ENCODE data around the gene FUT8.
"Not testable (repeated sequence)": the region's sequence is repeated elsewhere in the genome, so short reads cannot be mapped to it uniquely, and the experiment has no call there.

Gene FUT8

GRCh38 chr14:65423982-65424381 is 11.5 kb downstream of the FUT8 start:
- no peaks in the 10 kb centered on the region for H3K36me3 ChIP-seq (ENCODE audit: insufficient read depth, low read length)
- H3K4me3 ChIP-seq (ENCODE audit: low read length, poor library complexity, severe bottlenecking): no peak overlapping the region
- H3K9me2 ChIP-seq (replicated peaks; ENCODE audit: low read depth, low read length): no peaks in the 10 kb centered on the region
- no peaks in the 10 kb centered on the region for H3K27me3 ChIP-seq (ENCODE audit: insufficient read depth, low read length, poor library complexity, severe bottlenecking)
- peaks cover 16% of the 10 kb centered on the region for H4K20me1 ChIP-seq (ENCODE audit: insufficient read depth, low read length, poor library complexity, severe bottlenecking)
- H3K79me2 ChIP-seq (ENCODE audit: insufficient read depth, low read length): peaks cover 89% of the 10 kb centered on the region
- no peaks in the 10 kb centered on the region for H3K9me3 ChIP-seq (ENCODE audit: insufficient read depth, low read depth, low read length)
- H3K4me2 ChIP-seq (ENCODE audit: low read depth, low read length, poor library complexity, severe bottlenecking): no peak overlapping the region
- H3K9ac ChIP-seq (ENCODE audit: low read depth, low read length, poor library complexity, severe bottlenecking): no peak overlapping the region
- H3F3A ChIP-seq (ENCODE audit: low read depth): no peaks in the 10 kb centered on the region
- peaks cover 7% of the 10 kb centered on the region for H3K4me1 ChIP-seq (ENCODE audit: insufficient read depth, low read length, poor library complexity, severe bottlenecking)
- no peak for TF ChIP-seq EZH2phosphoT487 (IDR thresholded peaks at IDR 0.05; ENCODE audit: borderline replicate concordance)
- TF ChIP-seq CTCF (conservative IDR thresholded peaks at IDR 0.05; ENCODE audit: low read length): no peak
- H2AFZ ChIP-seq (ENCODE audit: low read length): no peak overlapping the region

- Histone ChIP-seq H3K27me3 (ENCODE audit: insufficient read depth, low read length, poor library complexity, severe bottlenecking) (no peaks in the 10 kb centered on the region), H3F3A (ENCODE audit: low read depth) (no peaks in the 10 kb centered on the region), H3K4me1 (ENCODE audit: insufficient read depth, low read length, poor library complexity, severe bottlenecking) (peaks cover 3% of the 10 kb centered on the region), H4K20me1 (ENCODE audit: insufficient read depth, low read length, poor library complexity, severe bottlenecking) (peaks cover 16% of the 10 kb centered on the region), H3K4me3 (ENCODE audit: low read length, poor library complexity, severe bottlenecking) (no peak overlapping the region), H3K79me2 (ENCODE audit: insufficient read depth, low read length) (peaks cover 89% of the 10 kb centered on the region), H3K9ac (ENCODE audit: low read depth, low read length, poor library complexity, severe bottlenecking) (no peak overlapping the region), H3K36me3 (ENCODE audit: insufficient read depth, low read length) (no peaks in the 10 kb centered on the region), H3K4me2 (ENCODE audit: low read depth, low read length, poor library complexity, severe bottlenecking) (no peak overlapping the region), H2AFZ (ENCODE audit: low read length) (no peak overlapping the region), H3K9me3 (ENCODE audit: insufficient read depth, low read depth, low read length) (no peaks in the 10 kb centered on the region), H3K9me2 (replicated peaks; ENCODE audit: low read depth, low read length) (no peaks in the 10 kb centered on the region)
- TF ChIP-seq EZH2phosphoT487 (IDR thresholded peaks at IDR 0.05; ENCODE audit: borderline replicate concordance) (no peak), CTCF (conservative IDR thresholded peaks at IDR 0.05; ENCODE audit: low read length) (no peak)
These were observed 12.0 kb downstream of the FUT8 start for GRCh38 chr14:65424531-65424930.

- Histone ChIP-seq H3K27me3 (ENCODE audit: insufficient read depth, low read length, poor library complexity, severe bottlenecking) (no peaks in the 10 kb centered on the region), H3K9me3 (ENCODE audit: insufficient read depth, low read depth, low read length) (no peaks in the 10 kb centered on the region), H3K9me2 (replicated peaks; ENCODE audit: low read depth, low read length) (no peaks in the 10 kb centered on the region), H3K4me3 (ENCODE audit: low read length, poor library complexity, severe bottlenecking) (no peak overlapping the region), H4K20me1 (ENCODE audit: insufficient read depth, low read length, poor library complexity, severe bottlenecking) (peaks cover 7% of the 10 kb centered on the region), H3K79me2 (ENCODE audit: insufficient read depth, low read length) (peaks cover 84% of the 10 kb centered on the region), H3F3A (ENCODE audit: low read depth) (no peaks in the 10 kb centered on the region), H3K9ac (ENCODE audit: low read depth, low read length, poor library complexity, severe bottlenecking) (no peak overlapping the region), H2AFZ (ENCODE audit: low read length) (no peak overlapping the region), H3K4me1 (ENCODE audit: insufficient read depth, low read length, poor library complexity, severe bottlenecking) (no peaks in the 10 kb centered on the region), H3K36me3 (ENCODE audit: insufficient read depth, low read length) (no peaks in the 10 kb centered on the region), H3K4me2 (ENCODE audit: low read depth, low read length, poor library complexity, severe bottlenecking) (no peak overlapping the region)
- TF ChIP-seq CTCF (conservative IDR thresholded peaks at IDR 0.05; ENCODE audit: low read length) (no peak), EZH2phosphoT487 (IDR thresholded peaks at IDR 0.05; ENCODE audit: borderline replicate concordance) (no peak)
These were observed 13.4 kb downstream of the FUT8 start for GRCh38 chr14:65425885-65426284.

- H3K36me3 ChIP-seq (ENCODE audit: insufficient read depth, low read length); H3F3A ChIP-seq (ENCODE audit: low read depth); H3K9me2 ChIP-seq (replicated peaks; ENCODE audit: low read depth, low read length); H3K9me3 ChIP-seq (ENCODE audit: insufficient read depth, low read depth, low read length); H3K4me1 ChIP-seq (ENCODE audit: insufficient read depth, low read length, poor library complexity, severe bottlenecking); H3K9ac ChIP-seq (ENCODE audit: low read depth, low read length, poor library complexity, severe bottlenecking); H2AFZ ChIP-seq (ENCODE audit: low read length); H3K4me3 ChIP-seq (ENCODE audit: low read length, poor library complexity, severe bottlenecking); H4K20me1 ChIP-seq (ENCODE audit: insufficient read depth, low read length, poor library complexity, severe bottlenecking); H3K27me3 ChIP-seq (ENCODE audit: insufficient read depth, low read length, poor library complexity, severe bottlenecking); H3K4me2 ChIP-seq (ENCODE audit: low read depth, low read length, poor library complexity, severe bottlenecking): not testable (repeated sequence)
- H3K79me2 ChIP-seq (ENCODE audit: insufficient read depth, low read length): peaks cover 79% of the 10 kb centered on the region
These were observed 14.4 kb downstream of the FUT8 start for GRCh38 chr14:65426902-65427301.

Measured in Loucy (cell line).